Activated CD4-positive, alpha-beta T cell treated with anti-CD3 and anti-CD28 coated beads, Interleukin-2, Interleukin-4, amounts not matched to agents 100 ng/mL and 50 ng/mL, durations not matched to agents 16 hours and 8 hours (primary cell): ENCODE data around the gene RTL3.

Experiments
- DNase-seq: peaks from one replicate; pipeline ENCODE4 v3.0.0-alpha.2; 2020; ENCODE audit warnings: low spot score

RTL3 gene

DNA sequence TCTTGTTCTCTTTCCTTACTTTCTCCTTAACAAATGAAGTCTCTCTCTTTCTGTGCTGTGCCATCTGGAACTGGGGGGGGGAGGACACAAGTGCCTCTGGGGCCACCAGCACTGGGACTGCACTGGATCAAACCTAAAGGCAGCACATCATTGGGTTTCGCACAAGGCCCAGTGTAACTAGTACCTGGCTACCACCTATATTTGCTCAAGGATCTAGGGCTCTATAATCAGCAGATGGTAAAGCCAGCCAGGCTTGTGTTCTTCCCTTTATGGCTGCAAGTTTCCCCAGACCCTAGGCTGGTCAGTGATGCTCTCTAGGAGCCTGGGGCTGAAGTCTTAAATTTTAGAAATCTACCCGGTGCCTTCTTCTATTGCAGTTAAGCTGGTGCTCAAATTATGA is 40.1 kb downstream of the RTL3 start:
- no peak for DNase-seq

DNA sequence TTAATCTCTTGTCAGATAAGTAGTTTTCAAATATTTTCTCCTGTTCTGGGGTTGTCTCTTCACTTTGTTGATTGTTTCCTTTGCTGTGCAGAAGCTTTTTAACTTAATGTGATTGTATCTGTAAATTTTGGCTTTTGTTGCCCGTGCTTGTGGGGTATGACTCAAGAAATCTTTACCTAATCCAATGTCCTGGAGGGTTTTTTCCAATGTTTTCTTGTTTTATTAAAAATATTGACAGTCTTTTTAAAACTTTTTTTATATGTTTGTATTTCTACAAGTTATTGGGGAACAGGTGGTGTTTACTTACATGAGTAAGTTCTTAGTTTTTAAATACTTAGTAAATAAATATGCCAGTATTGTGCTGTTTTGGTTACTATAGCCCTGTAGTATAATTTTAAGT is 44.9 kb downstream of the RTL3 start:
- DNase-seq = no peak
